GM19452 (cell line): Measurements from ENCODE around the gene HECW1.

ENCODE experiments used
- ATAC-seq: cut with Tn5 transposase; IDR thresholded peaks from one replicate; pipeline ENCODE4 v1.9.1; 2021; ENCODE audit not compliant: unreplicated experiment

HECW1 gene

GRCh38 chr7:43405948-43406347 is 293.5 kb downstream of the HECW1 start:
- no peak for ATAC-seq

GRCh38 chr7:43406961-43407360 is 294.5 kb downstream of the HECW1 start:
- no peak for ATAC-seq

DNA sequence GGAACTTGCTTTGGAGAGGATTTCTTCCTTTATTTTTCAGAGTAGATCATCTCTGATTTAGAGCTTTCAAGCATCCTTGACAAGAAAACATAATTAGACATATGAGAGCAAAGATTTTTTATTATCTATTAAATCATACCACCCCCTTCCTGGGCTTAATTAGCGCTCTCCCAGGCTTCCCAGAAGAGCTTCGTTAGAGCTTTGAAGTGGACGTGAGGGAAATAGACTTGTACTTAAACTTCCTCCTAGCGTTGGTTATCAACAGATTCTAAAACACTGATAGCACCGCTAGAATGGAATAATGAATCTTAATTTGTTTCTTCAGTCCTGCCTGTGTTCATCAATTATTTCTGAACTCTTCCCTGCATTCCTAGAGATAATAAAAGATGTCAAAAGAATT is 296.5 kb downstream of the HECW1 start:
- no peak for ATAC-seq

GRCh38 chr7:43417455-43417854 is 305.0 kb downstream of the HECW1 start:
- ATAC-seq: no peak

DNA sequence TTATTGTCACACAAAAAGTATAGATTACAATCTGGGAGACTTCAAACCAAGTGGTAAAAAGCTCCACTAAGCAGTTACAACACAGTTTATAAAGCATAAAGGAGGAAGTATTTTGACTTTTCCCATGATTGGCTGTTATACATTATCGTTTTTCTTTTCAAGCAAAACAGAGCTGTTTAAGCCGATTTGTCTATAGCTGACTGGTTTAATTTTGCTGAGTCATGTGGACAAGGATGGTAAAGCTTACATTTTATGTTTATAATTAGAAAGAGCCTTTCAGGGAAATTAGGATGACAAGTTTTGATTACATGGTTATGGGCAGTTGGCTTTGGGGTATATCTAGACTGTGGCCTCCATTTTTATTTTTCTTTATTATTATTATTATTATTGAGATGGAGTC is 318.0 kb downstream of the HECW1 start:
- ATAC-seq: no peak

- no peak for ATAC-seq
These were observed 318.7 kb downstream of the HECW1 start for GRCh38 chr7:43431020-43431595.

GRCh38 chr7:43433639-43434038 is 321.2 kb downstream of the HECW1 start:
- no peak for ATAC-seq

DNA sequence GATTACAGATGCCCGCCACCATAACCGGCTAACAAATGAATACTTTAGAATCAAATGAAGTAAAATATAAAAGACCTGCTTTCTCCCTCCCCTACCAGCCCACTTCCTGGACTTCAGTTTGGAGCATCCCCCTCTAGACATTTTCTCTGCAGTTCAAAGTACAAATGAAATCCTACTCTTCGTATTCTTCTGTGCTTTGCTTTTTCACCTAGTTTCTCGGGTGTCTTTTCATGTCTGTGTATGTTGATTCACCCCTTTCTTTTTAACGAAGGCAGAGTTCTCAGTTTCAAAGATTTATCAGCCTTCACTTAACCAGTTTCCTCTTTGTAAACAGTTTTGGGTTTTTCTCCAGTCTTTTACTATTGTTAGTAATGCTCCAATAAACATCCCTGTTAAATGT is 324.6 kb downstream of the HECW1 start:
- ATAC-seq: no peak

DNA sequence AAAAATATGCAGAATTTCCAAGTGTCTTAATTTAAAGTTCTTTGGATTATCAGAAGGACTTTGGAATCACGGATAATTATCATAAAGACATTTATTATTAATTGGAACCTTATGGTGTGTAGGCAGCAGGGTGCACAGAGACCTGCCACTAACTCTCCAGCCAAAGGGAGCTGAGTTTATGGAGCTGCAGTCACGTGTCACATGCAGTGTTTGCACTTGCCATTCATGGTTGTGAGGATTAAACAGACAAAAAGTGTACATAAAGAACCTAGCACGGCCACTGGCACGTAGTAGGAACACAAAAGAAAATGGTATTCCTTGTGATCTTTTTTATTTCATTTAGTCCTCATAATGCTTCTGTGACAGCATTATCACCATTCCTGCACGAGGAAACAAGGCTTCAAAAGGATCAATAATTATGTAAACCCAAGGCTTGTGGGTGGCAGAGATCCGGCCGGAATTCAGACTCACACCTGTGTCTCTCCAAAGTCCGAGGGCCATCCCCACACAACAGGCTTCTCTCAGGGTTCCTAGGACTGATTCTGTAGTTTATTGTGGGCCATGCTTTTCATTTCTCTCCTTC is 326.5 kb downstream of the HECW1 start:
- ATAC-seq: no peak

DNA sequence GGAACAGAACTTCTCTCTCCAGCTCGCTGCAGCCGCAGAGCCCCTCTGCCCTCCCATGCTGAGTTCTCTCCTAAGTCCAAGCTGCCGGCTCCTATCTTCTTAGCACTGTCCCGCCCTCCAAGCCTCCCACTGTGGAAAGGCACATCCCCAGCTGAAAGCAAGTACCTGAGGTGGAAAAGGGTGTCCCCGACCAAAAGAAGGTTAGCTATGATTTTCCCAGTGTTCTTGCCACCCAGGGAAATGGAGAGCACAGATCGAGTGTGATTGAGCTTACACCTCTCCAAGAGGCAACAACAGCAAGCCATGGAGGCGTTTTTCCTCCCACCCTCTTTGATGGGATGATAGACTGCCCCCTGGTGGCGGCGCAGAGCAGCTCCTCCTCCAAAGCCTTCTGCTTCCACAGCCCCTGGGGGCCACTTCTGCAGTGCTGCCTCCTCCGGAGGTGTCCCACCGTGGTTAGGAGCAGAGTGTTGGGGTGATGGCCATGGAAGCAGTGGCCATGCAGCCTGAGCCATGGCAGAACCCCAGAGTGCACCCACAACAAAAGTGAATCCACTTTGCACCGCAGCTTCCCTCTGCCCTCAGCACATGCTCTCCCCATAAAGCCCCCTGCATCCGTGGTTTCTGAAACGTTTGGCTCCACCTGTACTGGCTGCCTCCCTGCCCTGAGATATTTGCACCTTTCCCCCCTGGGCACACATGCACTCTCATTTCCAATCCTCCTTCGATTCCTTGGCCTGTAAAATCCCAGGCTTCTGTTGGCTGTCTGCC is 327.4 kb downstream of the HECW1 start:
- ATAC-seq: no peak

DNA sequence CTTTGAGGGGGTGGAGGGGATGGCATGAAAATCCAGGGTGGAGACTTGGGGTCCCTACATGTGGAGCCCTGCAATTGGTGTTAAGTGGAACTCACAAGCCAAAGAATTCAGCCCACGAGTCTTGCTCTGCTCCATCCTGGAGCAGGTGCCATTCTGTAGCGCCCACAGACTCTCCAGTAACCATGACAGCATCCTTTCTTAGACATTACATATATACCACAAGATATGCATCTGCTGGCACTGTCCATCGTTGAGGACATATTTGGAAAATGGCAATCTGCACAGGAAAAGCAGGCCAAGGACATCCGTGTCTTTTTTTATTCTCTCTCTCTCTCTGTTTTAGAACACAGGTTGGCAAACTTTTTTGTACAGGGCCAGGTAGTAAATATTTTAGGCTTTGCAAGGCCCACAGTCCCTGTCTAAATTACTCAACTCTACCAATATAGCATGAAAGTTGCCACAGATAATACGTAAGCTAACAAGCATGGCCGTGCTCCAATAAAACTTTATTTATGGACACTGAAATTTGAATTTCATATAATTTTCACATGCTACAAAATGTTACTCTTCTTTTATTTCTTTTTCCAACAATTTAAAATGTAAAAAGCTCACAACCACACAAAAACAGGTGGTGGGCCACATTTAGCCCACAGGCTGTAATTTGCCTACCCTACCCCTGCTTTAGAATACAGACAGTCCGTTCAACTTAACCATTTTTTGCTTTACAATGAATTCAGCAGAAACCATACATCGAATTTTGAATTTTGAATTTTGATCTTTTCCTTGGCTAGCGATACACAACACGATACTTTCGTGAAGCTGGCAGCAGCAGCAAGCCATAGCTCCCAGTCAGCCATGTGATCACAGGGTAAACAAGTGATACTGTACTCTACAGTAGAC is 329.0 kb downstream of the HECW1 start:
- ATAC-seq: no peak

DNA sequence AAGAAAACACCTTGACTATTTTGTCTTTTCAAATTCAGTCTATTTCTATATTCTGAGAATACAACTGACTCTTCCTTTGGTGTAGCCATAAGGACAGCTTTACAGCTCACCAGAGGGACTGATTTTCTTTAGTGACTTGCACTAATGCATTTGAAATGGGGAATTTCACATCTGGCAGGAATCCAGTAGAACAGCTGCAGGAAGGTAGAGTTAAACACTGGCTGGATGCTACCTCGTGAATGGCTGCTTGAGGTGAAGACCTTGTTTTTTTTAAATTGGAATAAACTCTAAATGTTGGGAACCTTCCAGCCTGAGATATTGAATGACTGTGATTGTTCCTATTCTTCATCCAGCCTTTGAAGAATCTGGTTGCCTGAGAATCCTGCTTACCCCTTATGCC is 330.9 kb downstream of the HECW1 start:
- ATAC-seq: no peak

GRCh38 chr7:43444711-43445578 is 332.5 kb downstream of the HECW1 start:
- ATAC-seq: no peak

GRCh38 chr7:43449577-43449976 is 337.1 kb downstream of the HECW1 start:
- no peak for ATAC-seq

DNA sequence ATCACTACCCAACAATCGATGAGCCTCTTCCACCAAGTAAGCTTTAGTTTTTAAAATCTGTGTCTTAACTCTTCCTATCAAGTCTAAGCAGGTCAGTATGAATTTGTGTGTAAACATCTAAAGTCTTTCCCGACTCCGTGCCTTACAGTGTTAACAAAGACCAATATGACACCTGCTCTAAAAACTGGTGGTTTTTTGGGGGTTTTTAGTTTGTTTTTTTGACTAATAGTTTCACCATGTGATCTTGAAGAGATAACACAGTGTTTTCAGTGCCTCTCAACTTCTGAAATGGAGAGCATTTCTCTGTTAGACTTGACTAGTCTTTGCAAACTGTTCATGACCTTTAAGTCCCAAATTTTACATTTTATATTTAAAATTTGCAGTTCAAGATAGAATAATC is 338.4 kb downstream of the HECW1 start:
- no peak for ATAC-seq

DNA sequence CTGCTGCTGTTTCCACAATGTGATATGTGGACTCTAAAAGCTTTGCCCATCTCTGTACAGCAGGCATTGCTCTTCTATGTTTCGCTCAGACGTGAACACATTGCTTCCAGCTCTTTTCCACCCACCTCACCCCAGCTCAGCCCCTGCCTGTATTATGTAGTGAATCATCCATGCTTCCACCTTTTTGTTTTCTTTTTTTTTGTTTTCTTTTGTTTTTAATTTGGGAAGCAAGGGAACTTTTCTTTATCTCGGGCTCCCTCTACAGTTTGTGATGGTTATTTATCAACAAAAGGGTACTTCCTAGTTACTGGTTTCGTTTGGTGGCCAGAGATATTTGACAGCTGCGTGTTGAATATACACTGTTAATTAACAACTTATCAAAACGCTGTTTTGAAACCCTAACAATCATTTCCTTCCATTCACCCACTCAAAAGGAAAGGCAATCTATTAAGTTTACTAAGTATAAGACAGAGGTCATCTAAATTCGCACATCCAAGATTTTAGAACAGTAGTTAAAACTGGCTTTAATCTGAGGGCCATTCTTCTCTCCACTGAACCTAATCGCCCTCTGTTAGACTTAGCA is 342.6 kb downstream of the HECW1 start:
- ATAC-seq: peak; percentile 92

DNA sequence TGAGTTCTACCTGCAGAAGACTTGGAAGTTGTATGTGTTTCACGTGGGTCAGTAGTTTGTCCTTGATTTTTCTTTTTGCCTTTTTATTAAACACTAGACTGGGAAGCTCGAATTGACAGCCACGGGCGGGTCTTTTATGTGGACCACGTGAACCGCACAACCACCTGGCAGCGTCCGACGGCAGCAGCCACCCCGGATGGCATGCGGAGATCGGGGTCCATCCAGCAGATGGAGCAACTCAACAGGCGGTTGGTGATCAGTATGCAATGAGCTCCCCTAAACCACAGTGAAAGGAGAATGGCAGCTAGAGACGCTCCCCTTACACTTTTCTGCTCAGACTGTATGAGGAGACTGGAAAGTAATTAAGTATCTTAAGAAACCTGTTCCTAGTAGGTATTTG is 343.8 kb downstream of the HECW1 start:
- no peak for ATAC-seq

DNA sequence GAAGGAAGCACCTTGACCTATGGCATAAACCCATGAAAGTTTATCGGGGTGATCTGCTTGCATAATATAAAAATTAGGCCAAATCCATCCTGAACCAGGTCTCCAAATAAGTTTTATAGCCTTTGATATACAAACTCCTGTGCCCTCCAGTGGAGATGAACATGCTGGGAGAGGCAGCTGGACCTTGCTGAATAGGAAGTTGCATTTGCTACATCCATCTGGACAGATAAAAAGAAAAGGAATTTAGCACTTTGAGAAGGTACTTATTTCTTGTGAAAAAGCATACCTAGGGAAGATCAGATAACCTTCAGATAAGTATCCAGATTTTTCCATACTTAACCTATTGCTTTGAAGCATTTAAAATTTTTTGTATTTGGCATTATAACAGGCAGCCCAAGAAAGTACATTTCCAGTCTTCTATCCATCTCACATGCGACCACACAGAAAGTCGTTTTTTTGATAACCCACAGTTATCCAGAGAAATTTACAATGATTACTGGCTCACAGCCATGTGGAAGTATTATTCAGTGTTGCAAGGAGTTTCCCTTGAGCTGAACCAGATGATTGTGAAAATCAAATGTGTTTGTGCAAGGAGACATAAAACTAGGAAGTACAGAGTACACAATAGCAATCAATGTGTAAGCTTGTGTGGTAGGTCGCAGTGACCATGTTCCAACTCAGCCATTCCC is 346.0 kb downstream of the HECW1 start:
- no peak for ATAC-seq

GRCh38 chr7:43459019-43459337 is 346.5 kb downstream of the HECW1 start:
- ATAC-seq: no peak
